ENCODE results near the gene NGEF.

NGEF gene

GRCh38 chr2:232884549-232885263, 128.3 kb downstream of the NGEF start:
- no peak overlapping the region for H3K4me3 ChIP-seq (ENCODE audit: low read depth in 1 of 2, low read length in 2 of 2)
- H3K27ac ChIP-seq (ENCODE audit: low read length), result no peak overlapping the region
- H3K27me3 ChIP-seq (ENCODE audit: insufficient read depth, low read length, poor library complexity), result no peaks in the 10 kb centered on the region
- H3K36me3 ChIP-seq (ENCODE audit: insufficient read depth, low read length), result no peaks in the 10 kb centered on the region
- H3K4me2 ChIP-seq (ENCODE audit: insufficient read depth, low read length), result no peak overlapping the region
- H3K9ac ChIP-seq (ENCODE audit: low read depth, low read length), result no peak overlapping the region
- no peaks in the 10 kb centered on the region for H3K4me1 ChIP-seq (ENCODE audit: insufficient read depth, low read length)
- DNase-seq (no peak), ATAC-seq (ENCODE audit: insufficient read depth, low read depth) (no peak)
- H3K79me2 ChIP-seq (ENCODE audit: insufficient read depth, low read length), result no peaks in the 10 kb centered on the region
- TF ChIP-seq CTCF (IDR thresholded peaks at IDR 0.05; ENCODE audit: borderline replicate concordance, extremely low read depth, low read length, poor library complexity, severe bottlenecking) (no peak), EZH2 (IDR thresholded peaks at IDR 0.05; ENCODE audit: borderline replicate concordance, low read depth, low read length, severe bottlenecking) (no peak)
- no peak overlapping the region for H2AFZ ChIP-seq (ENCODE audit: low read depth, low read length)
- no peaks in the 10 kb centered on the region for H3K9me3 ChIP-seq (ENCODE audit: insufficient read depth, low read length, severe bottlenecking)
- peaks cover under 1% of the 10 kb centered on the region; the same call in 1 of the 2 replicates for H4K20me1 ChIP-seq (ENCODE audit: insufficient read depth, low read length)

GRCh38 chr2:232884001-232884421, 129.0 kb downstream of the NGEF start:
- Histone ChIP-seq H4K20me1 (ENCODE audit: insufficient read depth, low read length) (no peaks in the 10 kb centered on the region), H3K27ac (ENCODE audit: low read length) (no peak overlapping the region), H3K36me3 (ENCODE audit: insufficient read depth, low read length) (no peaks in the 10 kb centered on the region), H3K27me3 (ENCODE audit: insufficient read depth, low read length, poor library complexity) (no peaks in the 10 kb centered on the region), H3K4me3 (ENCODE audit: low read depth in 1 of 2, low read length in 2 of 2) (no peak overlapping the region), H3K9me3 (ENCODE audit: insufficient read depth, low read length, severe bottlenecking) (no peaks in the 10 kb centered on the region), H2AFZ (ENCODE audit: low read depth, low read length) (no peak overlapping the region), H3K9ac (ENCODE audit: low read depth, low read length) (no peak overlapping the region), H3K4me2 (ENCODE audit: insufficient read depth, low read length) (no peak overlapping the region), H3K79me2 (ENCODE audit: insufficient read depth, low read length) (no peaks in the 10 kb centered on the region), H3K4me1 (ENCODE audit: insufficient read depth, low read length) (no peaks in the 10 kb centered on the region)
- no peak for ATAC-seq (ENCODE audit: insufficient read depth, low read depth)
- no peak for TF ChIP-seq EZH2 (IDR thresholded peaks at IDR 0.05; ENCODE audit: borderline replicate concordance, low read depth, low read length, severe bottlenecking)
- no peak for TF ChIP-seq CTCF (IDR thresholded peaks at IDR 0.05; ENCODE audit: borderline replicate concordance, extremely low read depth, low read length, poor library complexity, severe bottlenecking)
- DNase-seq, result no peak

GRCh38 chr2:232883116-232883721, 129.8 kb downstream of the NGEF start:
- H2AFZ ChIP-seq (ENCODE audit: low read depth, low read length), result no peak overlapping the region
- no peak overlapping the region for H3K4me2 ChIP-seq (ENCODE audit: insufficient read depth, low read length)
- ATAC-seq (ENCODE audit: insufficient read depth, low read depth), result no peak
- no peaks in the 10 kb centered on the region for H3K36me3 ChIP-seq (ENCODE audit: insufficient read depth, low read length)
- H3K4me3 ChIP-seq (ENCODE audit: low read depth in 1 of 2, low read length in 2 of 2), result no peak overlapping the region
- no peak overlapping the region for H3K27ac ChIP-seq (ENCODE audit: low read length)
- H3K9ac ChIP-seq (ENCODE audit: low read depth, low read length), result no peak overlapping the region
- H4K20me1 ChIP-seq (ENCODE audit: insufficient read depth, low read length), result no peaks in the 10 kb centered on the region
- TF ChIP-seq EZH2 (IDR thresholded peaks at IDR 0.05; ENCODE audit: borderline replicate concordance, low read depth, low read length, severe bottlenecking) (no peak), CTCF (IDR thresholded peaks at IDR 0.05; ENCODE audit: borderline replicate concordance, extremely low read depth, low read length, poor library complexity, severe bottlenecking) (no peak)
- no peaks in the 10 kb centered on the region for H3K4me1 ChIP-seq (ENCODE audit: insufficient read depth, low read length)
- H3K79me2 ChIP-seq (ENCODE audit: insufficient read depth, low read length), result no peaks in the 10 kb centered on the region
- no peak for DNase-seq
- no peaks in the 10 kb centered on the region for H3K9me3 ChIP-seq (ENCODE audit: insufficient read depth, low read length, severe bottlenecking)
- H3K27me3 ChIP-seq (ENCODE audit: insufficient read depth, low read length, poor library complexity), result no peaks in the 10 kb centered on the region
